ENCODE data around the gene YPEL5.
"Not testable (repeated sequence)": the region's sequence is repeated elsewhere in the genome, so short reads cannot be mapped to it uniquely, and the experiment has no call there.

Gene YPEL5

DNA sequence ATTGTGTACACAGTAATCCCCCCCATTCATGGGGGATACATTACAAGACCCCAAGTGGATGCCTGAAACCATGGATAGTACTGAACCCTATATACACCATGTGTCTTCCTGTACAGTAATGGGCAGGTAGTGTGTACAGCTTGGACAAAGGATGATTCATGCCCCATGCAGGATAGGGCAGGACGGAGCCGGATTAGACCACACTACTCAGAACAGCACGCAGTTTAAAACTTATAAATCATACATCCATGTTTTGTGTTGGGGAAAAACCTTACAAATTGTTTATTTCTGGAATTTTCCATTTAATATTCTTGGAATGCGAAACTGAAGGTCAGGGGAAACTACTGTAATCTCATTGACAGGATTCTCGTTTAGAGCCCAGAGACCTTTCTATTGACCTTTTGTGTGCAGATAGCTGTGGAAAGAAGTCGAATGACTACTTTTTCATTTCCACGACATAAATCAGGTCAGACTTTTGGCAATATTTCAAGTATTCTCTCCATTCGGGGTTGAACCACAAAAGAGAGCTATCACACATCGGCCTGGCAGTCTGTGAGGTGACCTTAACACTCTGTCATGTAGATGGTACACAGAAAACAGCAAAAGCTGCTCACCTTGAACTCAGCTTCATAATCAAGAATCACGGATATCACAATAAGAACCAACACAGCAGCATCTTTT, 9.9 kb upstream of the YPEL5 start:
- DNase-seq (ENCODE audit: low read depth, low spot score): no peak

DNA sequence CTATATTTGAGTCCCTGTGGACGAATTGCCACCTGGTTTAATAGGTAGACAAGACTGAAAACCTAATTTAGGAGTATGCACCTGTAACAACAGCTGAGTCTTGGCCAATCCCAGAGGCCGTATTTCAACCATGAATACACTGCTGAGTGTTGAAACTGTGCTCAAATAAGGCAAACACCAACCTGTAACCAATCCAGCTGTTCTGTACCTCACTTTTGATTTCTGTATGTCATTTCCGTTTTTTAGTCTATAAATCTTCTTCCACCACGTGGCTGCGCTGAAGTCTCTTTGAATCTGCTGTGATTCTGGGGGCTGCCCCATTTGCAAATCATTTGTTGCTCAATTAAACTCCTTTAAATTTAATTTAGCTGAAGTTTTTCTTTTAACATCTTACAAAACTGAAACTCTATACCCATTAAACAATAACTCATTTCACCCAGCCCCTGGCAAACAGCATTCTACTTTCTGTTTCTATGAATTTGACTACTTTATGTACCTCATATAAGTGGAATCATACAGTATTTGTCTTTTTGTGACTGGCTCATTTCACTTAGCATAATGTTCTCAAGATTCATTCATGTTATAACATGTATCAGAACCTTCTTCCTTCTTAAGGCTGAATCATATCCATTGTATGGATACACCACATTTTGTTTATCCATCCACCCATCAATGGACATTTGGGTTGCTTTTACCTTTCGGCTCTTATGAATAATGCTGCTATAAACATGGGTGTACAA, 7.5 kb upstream of the YPEL5 start:
- no peak for DNase-seq (ENCODE audit: low read depth, low spot score)

DNA sequence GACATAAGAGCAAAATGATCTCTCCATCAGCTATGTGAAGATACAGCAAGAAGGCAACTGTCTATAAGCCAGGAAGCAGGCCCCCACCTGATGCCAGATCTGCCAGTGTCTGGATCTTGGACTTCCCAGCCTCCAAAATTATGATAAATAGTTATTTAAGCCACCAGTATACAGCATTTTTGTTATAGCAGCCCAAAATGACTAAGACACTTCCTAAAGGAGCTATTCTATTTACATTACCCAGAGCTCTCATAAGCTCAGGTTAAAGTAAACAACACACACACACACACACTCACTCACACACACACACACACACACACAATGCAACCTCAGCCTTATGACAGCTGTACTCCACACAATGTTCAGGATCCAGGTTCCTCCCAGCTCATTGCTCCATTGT, 5.7 kb upstream of the YPEL5 start:
- DNase-seq (ENCODE audit: low read depth, low spot score): no peak

DNA sequence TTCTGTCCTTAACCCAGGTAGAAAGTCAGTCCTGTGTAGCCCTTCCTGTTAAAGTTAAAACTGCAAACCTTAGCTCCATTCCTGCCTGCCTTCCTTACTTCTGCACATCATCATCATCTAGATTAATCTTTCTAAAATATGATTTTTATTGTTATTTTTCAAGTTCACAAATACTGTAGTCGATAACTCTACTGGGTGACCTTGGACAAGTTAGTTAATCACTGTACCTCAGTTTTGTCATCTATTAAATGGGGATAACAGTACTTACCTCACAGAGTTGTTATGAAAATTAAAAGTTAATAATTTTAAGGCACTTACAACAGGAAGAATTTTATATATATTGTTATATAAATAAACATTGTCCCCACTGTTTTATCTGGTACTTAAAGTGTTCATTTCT, 2.5 kb upstream of the YPEL5 start:
- no peak for DNase-seq (ENCODE audit: low read depth, low spot score)

DNA sequence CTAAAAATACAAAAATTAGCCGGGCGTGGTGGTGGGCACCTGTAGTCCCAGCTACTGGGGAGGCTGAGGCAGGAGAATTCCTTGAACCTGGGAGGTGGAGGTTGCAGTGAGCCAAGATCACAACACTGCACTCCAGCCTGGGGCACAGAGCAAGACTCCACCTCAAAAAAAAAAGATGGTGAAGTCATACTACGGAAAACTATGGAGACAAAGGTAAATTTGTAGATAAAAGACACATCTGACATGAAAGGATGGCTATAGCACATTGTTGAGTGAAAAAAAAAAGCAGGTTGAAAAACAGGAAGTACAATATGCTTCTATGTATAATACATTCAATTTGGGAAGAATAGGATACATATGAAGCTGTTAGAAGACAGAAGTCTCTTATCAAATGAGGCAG, 1.9 kb upstream of the YPEL5 start:
- DNase-seq (ENCODE audit: low read depth, low spot score): not testable (repeated sequence)

DNA sequence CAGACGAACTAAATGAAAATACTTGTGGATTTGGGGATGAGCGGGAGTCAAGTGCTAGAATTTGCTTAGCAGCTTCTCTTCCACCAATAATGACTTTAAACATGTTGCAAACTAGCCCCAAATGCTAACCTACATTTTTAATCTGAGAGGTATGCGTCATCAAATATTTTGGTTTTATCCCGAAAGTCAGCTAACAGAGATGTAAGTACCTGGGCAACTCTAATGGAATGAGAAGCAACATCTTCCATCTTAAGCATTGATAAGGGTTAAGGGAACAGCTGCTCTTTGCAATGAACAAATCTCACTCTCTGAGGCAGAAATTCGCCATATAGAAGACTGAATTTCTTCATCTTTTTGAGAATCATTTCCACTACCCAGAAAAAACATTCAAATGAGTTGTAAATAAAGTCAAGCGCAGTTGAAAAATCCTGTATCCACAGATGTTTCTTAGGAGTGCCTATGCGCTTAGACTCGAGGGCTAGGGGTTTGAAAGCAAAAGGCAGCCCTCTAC, 926 bp upstream of the YPEL5 start:
- DNase-seq (ENCODE audit: low read depth, low spot score): no peak

DNA sequence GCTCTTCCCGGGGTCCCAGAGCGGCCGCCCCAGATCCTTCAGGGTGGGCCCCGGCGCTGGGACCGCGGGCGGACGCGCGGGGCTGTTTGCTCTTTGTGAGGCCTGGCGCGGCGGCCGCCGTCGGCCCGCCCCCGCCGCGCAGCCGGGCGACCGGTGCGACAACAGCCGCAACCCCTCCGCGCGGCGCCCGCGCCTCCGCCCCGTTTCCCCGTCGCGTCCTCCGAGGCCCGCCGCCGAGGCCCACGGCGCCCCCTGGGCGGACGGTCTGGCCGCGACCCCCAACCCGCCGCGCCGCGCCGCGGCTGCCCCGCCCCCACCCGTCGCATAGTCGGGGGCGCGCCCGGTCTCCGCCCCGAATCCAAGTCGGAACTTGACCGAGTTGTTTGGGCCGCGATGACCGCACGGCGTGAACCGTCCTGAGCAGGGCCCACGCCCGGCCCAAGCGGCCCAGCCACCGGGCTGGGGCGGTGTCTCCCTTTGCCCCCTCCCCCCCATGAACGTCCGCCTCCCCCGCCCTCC, 448 bp downstream of the YPEL5 start:
- DNase-seq (ENCODE audit: low read depth, low spot score): no peak

DNA sequence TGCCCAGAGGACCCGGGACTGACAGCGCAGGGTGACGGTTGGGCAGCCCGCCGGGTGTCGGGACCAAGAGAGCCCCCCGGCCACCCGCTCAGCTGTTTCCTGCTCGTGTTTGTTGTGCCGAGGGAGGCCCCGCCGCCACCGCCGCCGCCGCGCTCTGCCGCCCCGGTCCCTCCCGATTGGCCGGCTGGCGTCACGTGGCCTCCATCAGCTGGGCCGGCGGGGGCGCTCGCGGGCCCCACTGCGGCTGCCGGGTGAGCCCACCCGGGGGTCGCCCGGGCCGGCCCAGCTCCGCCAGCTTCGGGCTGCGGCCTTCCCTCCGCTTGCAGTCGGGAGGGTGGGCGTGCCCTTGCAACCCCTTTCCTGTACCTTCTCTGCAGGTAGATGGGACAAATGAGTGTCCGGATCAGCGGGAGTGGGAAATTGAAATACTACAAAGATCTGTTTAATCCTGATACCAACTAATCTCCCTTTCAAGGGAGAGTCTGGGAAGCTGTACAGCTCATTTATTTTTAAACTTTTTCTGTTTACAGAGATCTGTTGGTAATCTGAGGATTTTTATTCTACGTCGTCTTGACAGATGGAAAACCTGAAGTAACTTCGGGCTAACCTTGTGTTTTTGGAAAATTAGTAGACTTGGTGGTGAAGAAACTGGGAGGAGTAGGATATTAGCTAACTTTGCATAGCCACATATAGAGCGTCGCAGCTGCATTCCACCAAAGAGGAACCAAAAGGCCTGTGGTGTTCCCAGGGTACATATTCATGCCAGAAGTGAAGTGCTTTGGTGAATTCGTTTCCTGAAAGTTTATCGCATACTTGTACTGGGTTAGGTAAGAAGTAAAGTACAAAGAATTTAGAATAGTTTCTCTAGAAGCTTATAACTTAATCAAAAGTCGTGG, 1.2 kb downstream of the YPEL5 start:
- no peak for DNase-seq (ENCODE audit: low read depth, low spot score)

DNA sequence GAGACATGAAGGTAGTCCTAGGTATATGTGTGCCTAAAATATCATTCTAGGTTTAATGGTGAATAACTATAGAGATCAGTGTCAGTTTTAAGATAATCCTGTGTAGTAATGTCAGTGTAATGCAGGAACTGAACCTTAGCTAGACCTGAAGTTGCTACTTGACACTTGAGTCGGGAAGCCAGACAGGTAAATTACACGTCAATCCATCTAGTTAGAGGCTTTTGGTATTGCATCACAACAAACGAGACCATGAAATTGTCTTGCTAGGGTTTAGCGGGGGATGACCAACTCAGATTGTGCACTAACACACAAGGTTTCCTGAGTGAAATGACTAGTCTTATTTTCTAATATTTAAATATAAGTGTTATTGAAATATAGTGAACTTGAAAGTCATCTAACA, 2.0 kb downstream of the YPEL5 start:
- no peak for DNase-seq (ENCODE audit: low read depth, low spot score)

DNA sequence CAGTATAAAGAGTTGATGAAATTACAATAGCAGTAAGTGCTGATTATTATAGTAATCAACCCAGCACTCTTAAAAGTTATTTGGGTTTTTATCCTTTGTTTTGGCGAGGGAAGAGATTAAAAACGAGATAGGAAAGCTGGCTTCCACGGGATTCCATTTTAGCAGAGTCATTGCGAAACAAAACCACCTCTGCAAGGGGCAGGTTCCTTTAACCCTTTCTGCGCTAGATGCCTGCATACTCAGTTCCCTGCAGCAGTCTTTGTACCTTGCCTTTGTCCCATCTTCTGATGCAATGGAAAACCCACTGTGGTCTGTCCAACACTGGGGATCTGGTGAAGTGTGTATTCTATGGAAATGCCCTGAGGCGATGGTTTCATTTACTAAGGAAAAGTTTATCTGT, 2.7 kb downstream of the YPEL5 start:
- DNase-seq (ENCODE audit: low read depth, low spot score): no peak

DNA sequence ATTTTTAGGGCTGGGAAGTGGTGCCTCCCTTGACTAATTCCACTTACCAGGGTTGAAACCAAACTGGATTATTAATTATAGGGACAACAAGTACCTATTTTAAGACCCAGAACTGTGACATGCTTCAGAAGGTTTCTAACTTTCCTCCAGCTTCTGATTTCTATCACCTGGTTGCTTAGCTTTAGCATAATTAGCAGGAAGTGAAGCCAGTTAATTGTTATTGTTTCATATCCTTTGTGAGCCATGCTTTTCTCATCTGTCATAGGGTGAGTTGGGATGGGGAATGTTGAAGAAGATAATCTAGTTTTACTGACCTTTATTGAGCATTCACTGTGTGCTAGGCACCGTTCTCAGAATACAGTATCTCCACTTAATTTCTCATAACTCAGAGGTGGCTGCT, 3.2 kb downstream of the YPEL5 start:
- no peak for DNase-seq (ENCODE audit: low read depth, low spot score)

DNA sequence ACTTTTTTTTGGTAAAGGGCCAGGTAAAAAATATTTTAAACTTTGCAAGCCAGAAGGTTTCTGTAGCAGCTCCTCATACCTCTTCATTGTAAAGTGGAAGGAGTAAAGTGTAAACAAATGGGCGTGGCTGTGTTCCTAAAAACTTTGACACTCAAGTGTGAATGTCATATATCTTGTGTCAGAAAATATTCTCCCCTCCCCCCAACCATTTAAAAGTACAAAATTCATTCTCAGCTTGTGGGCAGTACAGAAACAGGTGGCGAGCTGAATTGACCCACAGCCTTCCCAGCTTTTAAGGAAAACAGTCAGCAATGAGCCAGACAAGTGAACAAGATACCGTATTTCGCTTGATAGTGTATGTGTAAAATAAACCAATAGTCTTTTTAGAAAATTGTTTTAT, 4.0 kb downstream of the YPEL5 start:
- no peak for DNase-seq (ENCODE audit: low read depth, low spot score)

DNA sequence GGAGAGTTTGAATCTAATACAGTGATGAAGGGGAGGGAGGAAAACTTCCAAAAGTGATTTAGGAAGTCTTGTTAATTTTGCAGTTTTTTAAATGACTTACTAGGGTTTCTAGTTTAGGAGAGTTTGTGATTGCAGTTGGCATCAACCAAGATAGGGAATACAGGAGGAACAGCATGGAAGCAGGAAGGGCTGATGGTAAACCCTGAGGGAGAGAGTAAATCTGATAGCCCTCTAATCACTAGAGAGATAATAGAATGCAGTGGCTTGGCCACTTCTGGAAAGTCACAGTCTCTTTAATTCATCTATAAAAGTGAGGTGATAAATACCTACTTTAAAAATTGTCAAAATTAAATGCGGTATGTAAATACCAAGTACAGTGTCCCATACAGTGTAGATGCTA, 5.6 kb downstream of the YPEL5 start:
- DNase-seq (ENCODE audit: low read depth, low spot score): no peak

DNA sequence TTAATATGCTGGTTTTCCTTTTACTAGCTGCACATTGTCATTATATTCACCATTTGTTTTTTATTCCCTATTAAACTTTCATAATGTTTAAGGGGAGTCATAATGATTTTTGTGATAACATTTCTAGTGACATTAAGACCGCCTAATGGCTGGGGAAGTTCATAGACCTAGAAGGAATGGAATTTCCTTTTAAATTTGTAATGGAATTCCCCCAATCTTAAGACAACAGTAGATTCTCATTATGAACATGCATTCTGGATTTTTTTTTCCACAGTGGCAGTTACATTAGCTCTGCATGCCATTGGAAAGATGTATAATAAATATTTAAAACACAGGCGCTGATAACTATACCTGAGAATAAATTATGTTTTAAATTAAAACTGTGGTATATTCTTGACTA, 8.4 kb downstream of the YPEL5 start:
- DNase-seq (ENCODE audit: low read depth, low spot score): no peak

DNA sequence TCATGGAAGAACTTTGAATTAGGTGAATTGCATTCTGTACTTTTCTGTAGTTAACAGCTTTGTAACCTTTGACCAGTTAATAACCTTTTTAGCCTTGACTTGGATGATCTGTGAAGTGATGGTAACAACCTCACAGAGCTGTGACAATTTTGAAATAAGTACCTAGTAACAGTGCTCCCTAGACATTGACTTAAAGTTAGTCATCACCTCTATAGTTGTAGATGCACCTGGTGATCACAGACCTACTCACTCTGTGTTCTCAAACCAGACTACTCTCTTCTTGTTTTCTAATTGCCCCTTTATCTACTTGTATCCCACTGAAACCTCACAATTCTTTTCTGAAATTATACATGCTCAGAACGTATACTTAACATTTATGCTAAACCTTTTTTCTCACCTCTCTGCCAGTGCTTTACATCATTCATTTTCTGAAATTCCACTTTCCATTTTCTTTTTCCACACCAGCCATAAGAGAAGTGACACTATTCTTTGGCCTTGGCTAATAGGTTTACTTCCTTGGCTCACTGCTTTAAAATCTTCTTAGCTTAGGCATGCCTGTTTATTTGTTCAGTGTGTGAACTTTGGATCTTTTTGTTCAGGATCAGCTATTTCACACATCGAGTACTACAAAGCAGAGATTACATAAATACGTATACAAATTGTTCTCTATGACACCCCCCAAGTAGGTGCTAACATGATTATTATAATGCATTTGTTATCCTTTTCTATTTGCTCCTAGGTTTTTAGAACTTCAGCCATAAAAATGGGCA, 9.3 kb downstream of the YPEL5 start:
- DNase-seq (ENCODE audit: low read depth, low spot score): no peak

DNA sequence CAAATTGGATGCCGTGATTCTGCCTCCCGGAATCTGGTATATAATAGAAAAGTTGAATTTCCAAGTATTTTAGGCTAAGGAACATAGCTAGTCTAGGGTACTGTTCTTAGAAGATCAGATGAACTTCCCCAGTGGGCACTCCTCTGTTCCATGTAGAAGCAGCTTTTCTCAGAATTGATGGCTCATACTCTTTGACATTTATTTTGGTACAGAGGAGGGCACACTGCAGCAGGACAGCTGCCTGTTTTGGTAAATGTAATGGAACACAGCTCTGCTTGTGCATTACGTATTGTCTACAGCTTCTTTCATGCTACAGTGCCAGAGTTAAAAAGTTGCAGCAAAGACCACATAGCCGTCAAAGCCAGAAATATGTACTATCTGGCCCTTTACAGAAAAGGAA, 10.8 kb downstream of the YPEL5 start:
- DNase-seq (ENCODE audit: low read depth, low spot score): no peak

DNA sequence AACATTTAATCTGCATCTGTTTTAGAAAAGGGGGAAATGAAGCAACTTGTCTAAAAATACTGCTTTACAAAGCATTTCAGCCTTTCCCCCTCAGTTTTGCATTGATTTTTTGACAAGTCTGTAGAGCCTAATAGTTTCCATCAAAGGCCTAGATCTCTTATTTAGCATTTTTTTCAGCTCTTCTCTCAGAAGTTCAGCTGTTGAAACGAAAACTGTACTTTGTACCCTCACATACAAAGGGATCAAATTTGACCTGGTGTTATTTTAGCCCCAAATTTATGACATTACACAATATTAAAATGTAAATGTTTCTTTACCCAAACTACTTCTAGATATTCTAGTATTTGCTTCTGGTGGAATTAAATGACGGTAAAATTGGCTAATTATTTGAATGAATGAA, 13.0 kb downstream of the YPEL5 start:
- DNase-seq (ENCODE audit: low read depth, low spot score): no peak

DNA sequence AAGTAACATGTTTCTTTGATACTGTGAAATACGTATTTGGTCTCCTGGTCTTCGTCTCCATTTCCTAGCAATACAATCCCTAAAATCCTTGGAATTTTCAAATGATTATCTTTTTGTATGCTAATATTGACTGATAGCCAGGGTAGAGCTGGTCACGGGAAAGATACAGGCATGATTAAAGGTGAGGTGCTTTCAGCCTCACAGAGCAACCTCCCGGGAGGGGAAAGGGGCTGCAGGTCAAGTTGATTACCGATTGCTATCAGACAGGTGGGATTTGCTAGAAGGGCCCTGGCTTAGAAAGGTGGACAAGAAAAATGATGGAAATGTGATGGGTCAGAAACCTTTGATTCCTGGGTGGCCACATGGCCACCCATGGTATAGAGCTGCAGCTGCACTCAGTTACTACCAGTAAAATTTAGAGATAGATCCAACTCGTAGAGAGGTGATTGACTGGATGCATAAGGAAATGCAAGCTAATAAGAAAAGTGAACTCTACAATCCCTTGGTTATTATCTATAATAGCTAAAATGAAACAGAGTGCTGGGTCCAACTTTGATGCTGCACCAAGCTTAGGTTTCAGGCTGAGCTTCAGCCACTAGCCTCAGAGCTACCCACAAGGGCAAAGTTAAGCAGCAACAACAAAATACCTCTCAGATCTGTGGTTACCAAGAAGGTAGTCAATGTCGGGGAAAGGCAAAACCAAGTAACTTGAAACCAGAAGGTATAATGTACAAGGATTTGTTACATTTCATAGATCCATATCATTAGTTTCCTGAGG, 15.3 kb downstream of the YPEL5 start:
- no peak for DNase-seq (ENCODE audit: low read depth, low spot score)

DNA sequence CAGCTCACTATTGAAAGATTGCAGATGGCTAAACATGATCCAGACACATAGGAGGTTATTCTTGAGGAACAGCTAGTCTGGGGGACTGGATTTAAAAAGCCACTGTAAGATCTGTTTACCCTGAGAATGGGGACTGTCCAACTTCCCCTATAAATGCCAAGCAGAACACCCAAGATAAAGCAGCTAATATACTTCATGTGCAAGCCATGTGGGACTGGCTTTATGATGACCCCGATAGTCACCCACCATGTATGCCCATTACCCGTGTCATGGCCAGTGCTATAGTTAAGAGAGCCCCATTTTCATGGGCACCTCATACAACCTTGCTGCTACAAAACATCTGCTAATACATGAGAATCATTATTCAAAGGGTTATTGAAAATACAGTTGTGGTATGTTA, 16.0 kb downstream of the YPEL5 start:
- no peak for DNase-seq (ENCODE audit: low read depth, low spot score)

DNA sequence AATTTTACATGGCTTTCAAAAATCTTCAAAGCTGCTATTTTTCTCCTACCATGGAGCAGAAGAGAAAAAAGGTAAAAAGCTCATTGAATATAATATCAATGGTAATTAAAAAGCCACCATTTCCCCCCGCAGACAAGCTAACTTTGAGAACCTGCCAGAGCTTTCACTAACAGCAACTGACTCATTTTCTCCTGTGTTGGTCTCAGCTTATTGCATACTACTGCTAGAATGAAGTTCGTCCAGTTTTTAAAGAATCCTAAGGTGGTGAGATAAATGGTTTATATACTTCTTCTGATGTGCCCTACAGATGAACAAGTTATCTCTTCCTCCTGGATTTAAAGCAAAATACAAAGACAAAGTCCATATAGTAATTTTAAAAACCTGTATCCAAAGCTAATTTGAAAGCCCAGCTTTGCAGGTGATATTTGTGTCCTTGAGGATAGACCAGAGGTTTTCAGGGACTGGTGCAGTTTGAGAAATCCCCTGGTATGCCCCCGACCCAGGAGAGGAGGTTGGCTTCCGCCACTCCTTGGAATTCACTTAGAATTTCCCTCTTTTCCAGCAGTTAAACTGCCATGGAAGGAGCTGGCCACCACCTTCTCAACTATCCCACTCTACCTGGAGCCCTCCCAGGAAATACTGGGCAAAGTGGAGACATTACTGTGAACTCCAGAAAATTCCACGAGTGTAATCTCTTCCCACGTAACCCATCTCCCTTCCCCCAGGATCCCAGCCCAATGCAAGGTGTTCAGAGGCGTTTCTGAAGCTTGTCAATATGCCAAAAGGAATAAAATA, 17.5 kb downstream of the YPEL5 start:
- no peak for DNase-seq (ENCODE audit: low read depth, low spot score)
